Fibroblast of skin of right biceps (primary cell): ENCODE results near the gene PTCHD1.

ENCODE experiments used
- DNase-seq: peaks from one replicate; pipeline ENCODE4 v3.0.0-alpha.2; 2013

The PTCHD1 gene

DNA sequence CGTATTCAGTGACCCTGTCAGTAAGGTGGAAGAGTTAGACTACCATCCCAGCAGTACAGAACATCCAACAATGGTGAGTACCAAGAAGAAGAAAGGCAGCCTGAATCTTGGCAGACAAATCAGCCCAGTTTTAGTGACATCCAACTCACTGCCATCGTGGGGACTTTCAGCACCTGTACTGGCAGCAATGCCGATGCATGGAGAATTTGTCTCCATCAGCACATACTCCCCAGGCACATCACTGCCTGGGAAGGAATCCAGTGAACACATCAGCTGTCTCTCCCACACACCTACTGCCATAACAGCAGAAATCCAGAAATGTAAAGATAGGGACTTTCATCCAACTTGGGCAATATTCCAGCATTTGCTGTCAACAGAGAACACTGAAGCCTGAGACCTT is 29.8 kb downstream of the PTCHD1 start:
- DNase-seq = no peak

DNA sequence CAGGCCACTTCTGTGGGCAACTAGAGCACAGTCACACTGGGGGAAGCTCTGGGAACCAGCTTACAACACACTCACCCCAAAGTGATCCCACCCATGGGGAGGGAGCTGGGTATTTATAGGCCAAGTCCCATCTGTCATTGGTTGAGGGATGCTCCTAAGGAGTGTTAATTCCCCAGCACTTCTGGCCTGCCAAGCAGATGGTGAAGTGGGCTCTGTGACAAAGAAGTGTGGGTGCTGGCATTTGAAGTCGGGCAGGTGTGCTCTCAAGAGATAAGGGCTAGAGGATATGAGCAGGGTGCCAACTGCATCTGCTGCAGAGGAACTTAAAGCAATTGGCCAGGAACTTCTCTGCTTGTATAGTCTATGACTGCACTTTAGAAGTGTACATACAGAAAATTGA is 30.9 kb downstream of the PTCHD1 start:
- no peak for DNase-seq

- no peak for DNase-seq
Observed at GRCh38 chrX:23366914-23367313, 32.3 kb downstream of the PTCHD1 start.

DNA sequence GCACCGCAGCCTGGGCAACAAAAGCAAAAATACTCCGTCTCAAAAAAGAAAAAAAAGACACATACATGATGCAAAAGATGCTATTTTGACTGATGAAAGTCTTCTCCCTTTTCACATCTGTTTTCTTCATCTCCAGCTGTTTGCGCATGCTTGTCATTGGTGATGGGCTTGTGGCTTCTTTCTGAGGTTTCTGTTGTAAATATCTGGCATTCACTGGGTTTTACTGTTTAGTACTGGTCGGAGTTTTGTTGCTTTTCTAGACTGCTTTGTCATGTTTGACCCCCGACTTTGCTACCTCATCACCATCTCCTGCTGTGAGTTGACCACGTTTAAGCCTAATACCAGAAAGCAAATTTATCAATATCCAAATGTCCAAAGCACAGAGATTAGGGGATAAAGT is 34.4 kb downstream of the PTCHD1 start:
- no peak for DNase-seq

GRCh38 chrX:23372220-23372902 is 37.7 kb downstream of the PTCHD1 start:
- DNase-seq = no peak

DNA sequence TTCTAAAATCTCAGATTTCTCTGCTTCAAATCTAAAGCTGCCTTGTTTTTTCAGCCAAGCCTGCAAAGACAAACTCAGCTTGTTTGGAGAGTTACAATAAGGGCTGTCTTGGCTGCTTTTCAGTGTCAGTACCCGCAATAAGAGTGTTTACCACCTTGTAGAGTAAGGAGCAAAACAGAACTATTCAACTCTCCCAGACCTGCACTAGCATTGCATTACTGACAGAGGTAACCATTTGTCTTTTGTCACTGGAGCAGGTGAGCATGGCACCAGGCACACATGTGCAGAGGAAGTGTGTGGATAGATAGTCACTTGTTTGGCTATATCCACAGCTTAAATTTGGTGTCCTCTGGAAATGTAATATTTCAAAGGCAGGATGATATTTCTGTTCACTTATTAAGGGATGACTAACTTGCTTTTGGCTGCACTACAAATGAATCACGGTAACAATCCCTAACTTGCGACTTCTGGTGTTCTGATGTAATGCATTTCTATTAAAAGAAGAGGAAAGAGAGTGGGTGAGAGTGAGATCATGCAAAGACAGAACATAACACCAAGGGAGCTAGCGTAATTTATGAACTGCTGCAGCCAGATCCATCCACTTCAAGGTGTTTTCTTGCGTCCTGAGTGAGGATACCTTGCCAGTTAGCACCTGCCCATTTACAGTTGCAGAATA is 38.6 kb downstream of the PTCHD1 start:
- DNase-seq = peak; percentile 73

DNA sequence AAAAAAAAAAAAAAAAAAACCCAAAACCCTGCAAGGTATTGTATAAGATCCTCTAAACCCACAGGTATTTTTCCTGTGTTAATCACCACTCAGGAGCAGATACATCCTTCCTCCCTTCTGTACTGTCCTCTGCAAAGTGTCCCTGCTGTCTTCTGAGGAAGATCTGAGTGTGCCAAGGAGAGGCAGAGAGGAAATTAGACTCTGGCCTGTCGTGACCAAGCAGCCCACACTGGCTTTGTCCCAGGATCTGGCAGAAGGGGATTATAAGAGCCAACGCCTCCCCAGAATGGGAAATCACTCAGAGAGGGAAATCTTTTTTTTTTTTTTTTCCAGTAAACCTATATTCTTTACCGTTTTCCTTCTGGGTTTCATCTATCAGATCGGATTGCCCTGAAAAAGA is 39.6 kb downstream of the PTCHD1 start:
- DNase-seq = no peak

DNA sequence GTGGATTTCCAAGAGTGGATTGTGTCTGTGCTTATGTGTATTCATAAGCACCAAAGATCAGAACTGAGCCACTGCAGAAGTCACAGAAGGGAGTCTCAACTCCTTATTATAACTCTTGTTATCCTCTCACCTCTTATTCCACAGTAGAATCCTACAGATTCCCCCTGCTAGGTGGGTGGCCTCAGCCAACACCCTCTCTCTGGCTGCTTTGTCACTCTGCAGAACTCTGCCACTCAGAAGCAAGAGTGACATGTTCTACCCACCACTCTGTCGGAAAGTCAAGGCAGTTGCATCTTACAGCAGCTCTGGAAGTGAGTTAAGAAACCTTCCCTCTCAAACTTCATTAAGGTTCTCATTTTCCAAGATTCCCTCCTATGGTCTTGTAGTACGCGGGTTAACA is 41.9 kb downstream of the PTCHD1 start:
- DNase-seq = no peak

DNA sequence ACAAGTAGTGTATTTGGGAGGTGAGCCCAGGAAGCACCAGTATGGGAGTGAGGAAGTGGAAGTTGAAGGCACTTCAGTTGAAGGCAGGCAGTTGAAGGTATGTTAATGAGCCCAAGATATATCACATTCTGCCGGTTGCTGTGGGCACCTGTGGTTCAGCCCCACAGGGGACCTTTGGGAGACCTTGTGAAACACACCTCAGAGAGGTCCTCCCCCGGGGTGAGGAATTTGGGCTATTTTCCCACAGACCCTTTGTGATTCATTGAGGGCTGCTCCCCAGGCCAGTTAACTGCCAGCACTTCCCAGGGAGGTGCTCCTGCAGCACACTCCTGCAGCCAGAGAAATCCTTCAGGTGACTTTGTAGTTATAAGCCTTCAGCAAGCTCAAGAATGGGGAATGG is 45.9 kb downstream of the PTCHD1 start:
- no peak for DNase-seq

GRCh38 chrX:23381099-23382087 is 46.7 kb downstream of the PTCHD1 start:
- no peak for DNase-seq

DNA sequence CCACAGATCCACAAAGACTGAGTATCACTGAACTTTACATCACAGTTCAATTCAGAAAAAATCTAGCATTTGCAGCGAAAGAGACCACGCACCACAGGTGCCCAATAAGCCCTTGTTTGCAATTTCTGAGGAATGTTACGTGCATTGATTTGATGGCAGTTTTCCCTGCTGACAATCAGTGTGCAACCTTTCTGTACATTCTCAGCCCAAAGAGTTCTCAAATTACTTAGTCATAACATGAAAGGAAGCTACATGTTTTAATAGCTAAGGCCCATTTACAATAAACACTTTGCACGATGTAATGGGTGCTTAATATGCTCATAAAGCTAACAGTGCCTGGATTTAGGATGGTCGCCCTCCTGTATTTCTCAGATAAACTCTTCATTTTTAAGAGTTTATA is 47.9 kb downstream of the PTCHD1 start:
- no peak for DNase-seq

GRCh38 chrX:23383411-23383810 is 48.8 kb downstream of the PTCHD1 start:
- peak; percentile 70 for DNase-seq

GRCh38 chrX:23385242-23385641 is 50.6 kb downstream of the PTCHD1 start:
- DNase-seq = no peak

DNA sequence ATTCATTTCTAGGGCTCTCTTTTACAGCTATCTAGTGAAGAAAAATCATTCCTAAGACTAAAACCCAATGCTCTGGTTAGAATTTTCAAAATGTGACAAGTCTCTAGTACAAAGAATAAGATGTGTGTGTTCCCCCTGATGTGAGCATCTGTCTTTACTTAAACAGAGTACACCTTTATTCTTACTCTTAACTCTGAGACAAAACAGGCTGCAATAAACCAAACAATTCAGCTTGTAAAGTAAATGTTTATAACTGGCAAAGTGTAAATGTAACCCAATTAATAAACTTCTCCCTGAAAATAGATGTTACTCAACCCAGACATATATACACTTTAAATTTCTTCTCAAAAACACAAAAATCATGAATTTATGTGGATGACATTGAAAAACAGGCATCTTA is 51.6 kb downstream of the PTCHD1 start:
- no peak for DNase-seq

GRCh38 chrX:23386726-23387125 is 52.1 kb downstream of the PTCHD1 start:
- DNase-seq = no peak

- peak; percentile 38 for DNase-seq
Observed at GRCh38 chrX:23387550-23388184, 53.0 kb downstream of the PTCHD1 start.

GRCh38 chrX:23389196-23389792 is 54.6 kb downstream of the PTCHD1 start:
- no peak for DNase-seq

- no peak for DNase-seq
Observed at GRCh38 chrX:23390979-23391378, 56.3 kb downstream of the PTCHD1 start.

DNA sequence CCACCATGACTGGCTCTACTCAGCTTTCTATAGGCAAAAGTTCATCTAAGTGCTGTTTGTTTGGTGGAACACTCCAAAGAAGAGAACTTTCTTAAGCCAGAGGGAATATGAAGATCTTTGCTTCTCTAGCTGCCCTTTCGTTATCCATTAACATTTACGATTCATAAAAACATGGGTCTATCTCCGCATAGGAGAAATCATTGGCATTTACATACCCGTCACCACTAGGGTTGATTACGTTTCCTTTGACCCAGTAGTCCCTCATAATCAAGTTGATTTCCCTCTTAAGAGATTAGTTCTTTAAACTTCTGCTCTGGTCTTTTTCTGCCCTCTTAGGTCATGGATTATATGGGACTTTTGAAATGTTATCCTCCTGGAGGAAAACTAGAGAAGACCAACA is 57.5 kb downstream of the PTCHD1 start:
- DNase-seq = no peak

- DNase-seq = no peak
Observed at GRCh38 chrX:23394421-23394820, 59.8 kb downstream of the PTCHD1 start.

DNA sequence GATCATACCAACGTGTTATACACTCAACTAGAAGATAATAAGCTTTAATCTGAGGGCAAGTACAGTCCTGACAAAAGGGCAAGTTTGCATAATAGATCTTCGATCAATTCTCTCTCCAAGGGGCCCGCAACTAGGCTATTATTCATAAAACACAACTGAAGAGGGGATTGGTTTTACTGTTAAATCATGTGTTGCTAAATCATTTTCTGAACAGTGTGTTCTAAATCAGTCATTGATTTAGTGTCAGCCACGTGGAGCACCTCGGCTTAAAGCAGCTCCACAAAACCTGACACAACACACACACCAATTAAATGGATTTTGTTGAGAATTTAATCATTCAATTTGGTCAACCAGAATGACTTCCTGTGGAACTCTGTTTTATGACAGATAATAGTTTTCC is 61.6 kb downstream of the PTCHD1 start:
- DNase-seq = no peak

GRCh38 chrX:23398570-23398969 is 63.9 kb downstream of the PTCHD1 start:
- no peak for DNase-seq

DNA sequence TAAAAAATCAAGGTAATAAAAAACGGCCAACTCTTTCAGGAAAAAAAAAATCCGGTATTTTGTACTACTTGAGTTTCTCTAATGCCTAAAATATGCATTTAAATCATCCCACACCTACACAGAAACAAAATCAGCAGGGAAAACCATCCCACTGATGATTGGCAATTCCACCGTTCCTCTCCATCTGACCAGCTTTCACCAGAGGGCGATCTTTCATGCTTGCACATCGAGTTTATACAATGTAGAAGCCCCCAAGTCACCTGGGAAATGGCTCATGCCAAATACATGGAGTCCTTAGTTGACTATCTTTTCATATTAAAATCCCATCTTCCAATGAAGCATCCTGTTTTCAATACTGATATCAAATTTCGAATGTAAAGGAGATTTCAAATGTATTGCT is 69.2 kb downstream of the PTCHD1 start:
- DNase-seq = no peak
